GM23248 (cell line): ENCODE measurements around the gene TRIM40. TPM values are rescaled to one million over a fixed set of nuclear protein-coding genes. Genes with fewer than 3 reads are reported as not detected.
A peak's percentile ranks its signal among the peaks of the same experiment; 100 is the strongest.
"Not testable (repeated sequence)": the region's sequence is repeated elsewhere in the genome, so short reads cannot be mapped to it uniquely, and the experiment has no call there.

Source experiments
- DNase-seq: peaks from one replicate; pipeline ENCODE4 v3.0.0-alpha.2; 2015
- H2AFZ ChIP-seq: fragments of 200-600 bp; sonication (generic); 2 replicates; pipeline ENCODE4 v1.6.1; 2016; ENCODE audit warnings: antibody characterized with exemption
- H3F3A ChIP-seq: fragments of 200-600 bp; sonication (generic); 2 replicates; pipeline ENCODE4 v1.6.1; 2016; ENCODE audit warnings: mild to moderate bottlenecking, antibody characterized with exemption, mixed run types; ENCODE audit not compliant: insufficient read depth
- H3K27ac ChIP-seq: fragments of 200-600 bp; sonication (generic); 2 replicates; pipeline ENCODE4 v1.5.1; 2016; ENCODE audit warnings: mild to moderate bottlenecking
- H3K27me3 ChIP-seq: fragments of 200-600 bp; sonication (generic); replicated peaks from 2 replicates; pipeline ENCODE4 v1.6.1; 2016; ENCODE audit warnings: mild to moderate bottlenecking; ENCODE audit not compliant: insufficient read depth
- H3K36me3 ChIP-seq: fragments of 200-600 bp; sonication (generic); 2 replicates; pipeline ENCODE4 v1.6.1; 2016; ENCODE audit warnings: low read depth, mild to moderate bottlenecking
- H3K4me1 ChIP-seq: fragments of 200-600 bp; sonication (generic); 2 replicates; pipeline ENCODE4 v1.6.1; 2016; ENCODE audit warnings: mild to moderate bottlenecking; ENCODE audit not compliant: insufficient read depth
- H3K4me2 ChIP-seq: fragments of 200-600 bp; sonication (generic); one replicate; pipeline ENCODE4 v1.6.1; 2016; ENCODE audit warnings: mild to moderate bottlenecking; ENCODE audit not compliant: unreplicated experiment
- H3K4me3 ChIP-seq: fragments of 200-600 bp; sonication (generic); 2 replicates; pipeline ENCODE4 v1.5.1; 2016; ENCODE audit warnings: mild to moderate bottlenecking
- H3K79me2 ChIP-seq: fragments of 200-600 bp; sonication (generic); 2 replicates; pipeline ENCODE4 v1.6.1; 2016; ENCODE audit warnings: mild to moderate bottlenecking; ENCODE audit not compliant: insufficient read depth
- H3K9ac ChIP-seq: fragments of 200-600 bp; sonication (generic); 2 replicates; pipeline ENCODE4 v1.6.1; 2016; ENCODE audit warnings: mild to moderate bottlenecking
- H3K9me2 ChIP-seq: fragments of 200-600 bp; sonication (generic); 2 replicates; pipeline ENCODE4 v1.6.1; 2016; ENCODE audit warnings: mixed run types, mild to moderate bottlenecking, moderate library complexity; ENCODE audit not compliant: insufficient read depth
- H3K9me3 ChIP-seq: fragments of 200-600 bp; sonication (generic); one replicate; pipeline ENCODE4 v1.6.1; 2017; ENCODE audit warnings: low read depth
- H4K20me1 ChIP-seq: fragments of 200-600 bp; sonication (generic); 2 replicates; pipeline ENCODE4 v1.6.0; 2016; ENCODE audit not compliant: insufficient read depth
- EZH2 ChIP-seq: fragments of 200-600 bp; sonication (generic); IDR thresholded peaks from 2 replicates; pipeline ENCODE4 v1.6.1; 2018; ENCODE audit warnings: antibody characterized with exemption, mild to moderate bottlenecking; ENCODE audit not compliant: insufficient read depth, poor library complexity, severe bottlenecking
- EZH2phosphoT487 ChIP-seq: fragments of 200-600 bp; sonication (generic); IDR thresholded peaks from 2 replicates; pipeline ENCODE4 v1.6.1; 2018; ENCODE audit warnings: antibody characterized with exemption, moderate library complexity, mild to moderate bottlenecking, low read depth; ENCODE audit not compliant: insufficient read depth
- WGBS, 2 experiments: methylation state at CpG; one replicate each; pipeline ENCODE4 v1.1.6; 2015 to 2017; ENCODE audit warnings: low lambda C conversion rate in 2 of 2, low coverage in 1 of 2; ENCODE audit errors: missing lambda C conversion rate in 2 of 2; 5-methylcytosine and 5-hydroxymethylcytosine counted together
- in situ Hi-C: fragments of 300-500 bp; cut with MboI; formaldehyde crosslinking; loops from 2 replicates; pipeline ENCODE4 v1.15.0; 2020
- polyA plus RNA-seq: library from polyadenylated mRNA; unstranded; fragments of >200 nt; fragmentation: Nextera tagmentation; extraction: Ambion mirVana; gene quantifications from 2 replicates; pipeline ENCODE4 v1.2.1, GENCODE V29; 2016
- total RNA-seq: library from RNA; depleted of rRNA; stranded (reverse); fragments of >200 nt; shearing (Covaris generic); gene quantifications from 2 replicates; pipeline ENCODE4 v1.2.3, GENCODE V29; 2014

The TRIM40 gene
- total and polyA plus RNA-seq, 2 experiments from 2014 or later: not detected

GRCh38 chr6:30163090-30163917 lies 27.4 kb downstream of the TRIM40 start, which contains the start of gene TRIM15:
Gene TRIM15, plus strand, starts transcription at chr6:30163546. Its CDS starts 139 bp downstream, at chr6:30163685.
- no peaks in the 10 kb centered on the region for H3K9me3 ChIP-seq
- H3K27ac ChIP-seq: no peak within 1 kb of the TSS
- 48% methylated on average over 27 to 31 of the region's 31 CpGs for WGBS, 2 experiments
- no peak for TF ChIP-seq EZH2phosphoT487
- TF ChIP-seq EZH2: no peak
- no peak within 1 kb of the TSS for H3K9ac ChIP-seq
- no peak within 1 kb of the TSS for H3K4me2 ChIP-seq
- no peaks in the 10 kb centered on the region for H3F3A ChIP-seq
- peaks cover 16% of the 10 kb centered on the region for H3K27me3 ChIP-seq
- no peak within 1 kb of the TSS for H2AFZ ChIP-seq
- H3K9me2 ChIP-seq: no peaks in the 10 kb centered on the region
- no peaks in the 10 kb centered on the region for H3K4me1 ChIP-seq
- H4K20me1 ChIP-seq: no peaks in the 10 kb centered on the region
- in situ Hi-C loops: no loop called here
- H3K4me3 ChIP-seq: no peak within 1 kb of the TSS
- H3K79me2 ChIP-seq: no peaks in the 10 kb centered on the region
- peak; percentile 18 for DNase-seq
- H3K36me3 ChIP-seq: no peaks in the 10 kb centered on the region

- no peak for TF ChIP-seq EZH2
- no peak for TF ChIP-seq EZH2phosphoT487
- H3K27me3 ChIP-seq: peaks cover 23% of the 10 kb centered on the region
- no peak overlapping the region for H3K27ac ChIP-seq
- H3K79me2 ChIP-seq: no peaks in the 10 kb centered on the region
- H3K9me2 ChIP-seq: no peaks in the 10 kb centered on the region
- DNase-seq: no peak
- H3F3A ChIP-seq: no peaks in the 10 kb centered on the region
- no peak overlapping the region for H2AFZ ChIP-seq
- H4K20me1 ChIP-seq: no peaks in the 10 kb centered on the region
- H3K9me3 ChIP-seq: no peaks in the 10 kb centered on the region
- H3K4me2 ChIP-seq: no peak overlapping the region
- H3K4me1 ChIP-seq: no peaks in the 10 kb centered on the region
- H3K4me3 ChIP-seq: no peak overlapping the region
- no peak overlapping the region for H3K9ac ChIP-seq
- no peaks in the 10 kb centered on the region for H3K36me3 ChIP-seq
- in situ Hi-C loops: no loop called here
- WGBS, 2 experiments: 76 to 84% methylated on average over 14 to 16 of the region's 16 CpGs
These were observed 28.1 kb downstream of the TRIM40 start for GRCh38 chr6:30163918-30164654.

- WGBS, 2 experiments: 65 to 70% methylated on average over 4 of the region's 4 CpGs
- DNase-seq: no peak
- Histone ChIP-seq H3K4me2 (no peak overlapping the region), H3K79me2 (no peaks in the 10 kb centered on the region), H3K9me2 (no peaks in the 10 kb centered on the region), H3K36me3 (no peaks in the 10 kb centered on the region), H3K4me1 (no peaks in the 10 kb centered on the region), H3K9me3 (no peaks in the 10 kb centered on the region), H3K4me3 (no peak overlapping the region), H3K9ac (no peak overlapping the region), H3K27ac (no peak overlapping the region), H3F3A (no peaks in the 10 kb centered on the region), H3K27me3 (peaks cover 30% of the 10 kb centered on the region), H2AFZ (no peak overlapping the region), H4K20me1 (no peaks in the 10 kb centered on the region)
- TF ChIP-seq EZH2phosphoT487: no peak
- TF ChIP-seq EZH2: no peak
- in situ Hi-C loops: no loop called here
These were observed 28.8 kb downstream of the TRIM40 start for GRCh38 chr6:30164714-30165113.

GRCh38 chr6:30165238-30165637 lies 29.3 kb downstream of the TRIM40 start:
- H3K4me1 ChIP-seq, H3K4me2 ChIP-seq, H3K9ac ChIP-seq, H4K20me1 ChIP-seq, H2AFZ ChIP-seq, H3K36me3 ChIP-seq, DNase-seq, H3F3A ChIP-seq, H3K27ac ChIP-seq, H3K79me2 ChIP-seq, H3K4me3 ChIP-seq, in situ Hi-C loops, H3K9me2 ChIP-seq, H3K9me3 ChIP-seq: not testable (repeated sequence)
- peaks cover 31% of the 10 kb centered on the region for H3K27me3 ChIP-seq
- 21 to 44% methylated on average over 1 of the region's 1 CpG for WGBS, 2 experiments
